HepG2 (cell line): ENCODE measurements around the gene SLC39A1. TPM values are rescaled to one million over a fixed set of nuclear protein-coding genes. Genes with fewer than 3 reads are reported as not detected.

ENCODE experiments used
- BCL6 ChIP-seq: IDR thresholded peaks from 2 replicates; pipeline ENCODE4 v1.6.1; 2016; ENCODE audit warnings: missing genetic modification reagents, missing compliant biosample characterization
- ESRRA ChIP-seq: sonication (generic); formaldehyde crosslinking; IDR thresholded peaks from 2 replicates; pipeline ENCODE4 v1.5.1; 2020; ENCODE audit warnings: mild to moderate bottlenecking, low read depth, missing genetic modification reagents
- KAT8 ChIP-seq: IDR thresholded peaks from 2 replicates; pipeline ENCODE4 v1.6.1; 2016; ENCODE audit warnings: missing genetic modification reagents, missing compliant biosample characterization
- NFE2 ChIP-seq: sonication (generic); formaldehyde crosslinking; IDR thresholded peaks from 2 replicates; pipeline ENCODE4 v1.4.0; 2020; ENCODE audit warnings: missing genetic modification reagents
- NONO ChIP-seq, 2 experiments: fragments of 450-650 bp in 1 of 2; sonication (generic) in 1 of 2; formaldehyde crosslinking in 1 of 2; IDR thresholded peaks in 1 of 2; conservative IDR thresholded peaks in 1 of 2; 2 replicates each; pipeline versions ENCODE4 v1.6.1 to v1.8.0; 2017 to 2022; ENCODE audit warnings: mild to moderate bottlenecking in 1 of 2, missing genetic modification reagents in 1 of 2, moderate library complexity in 1 of 2
- PHF21A ChIP-seq: sonication (generic); formaldehyde crosslinking; IDR thresholded peaks from 2 replicates; pipeline ENCODE4 v1.5.0; 2020; ENCODE audit warnings: mild to moderate bottlenecking, missing genetic modification reagents
- ZBTB1 ChIP-seq: sonication (generic); formaldehyde crosslinking; IDR thresholded peaks from 2 replicates; pipeline ENCODE4 v1.4.0; 2020; ENCODE audit warnings: missing genetic modification reagents, borderline replicate concordance
- ZBTB26 ChIP-seq: IDR thresholded peaks from 2 replicates; pipeline ENCODE4 v1.6.1; 2016; ENCODE audit warnings: missing compliant biosample characterization, missing genetic modification reagents, borderline replicate concordance
- ZNF281 ChIP-seq: sonication (generic); formaldehyde crosslinking; IDR thresholded peaks from 2 replicates; pipeline ENCODE4 v1.4.0; 2020; ENCODE audit warnings: missing genetic modification reagents, borderline replicate concordance
- polyA plus RNA-seq, 8 experiments: library from polyadenylated mRNA; depleted of rRNA in 3 of 8; stranded (reverse) in 7 of 8; unstranded in 1 of 8; fragments of >200 nt; fragmentation: Illumina TruSeq in 4 of 8; extraction: Trizol in 4 of 8; gene quantifications; 2 replicates each; pipeline versions ENCODE4 v1.2.1 to v1.2.3, GENCODE V29; 2011 to 2016; ENCODE audit warnings: low read depth in 4 of 8, missing spikeins in 1 of 8, mixed read lengths in 1 of 8; ENCODE audit not compliant: insufficient read depth in 1 of 8
- total RNA-seq, 5 experiments: library from RNA; depleted of rRNA; stranded (reverse); fragments of >200 nt; fragmentation: Illumina TruSeq; extraction: Trizol; gene quantifications; 2 replicates each; pipeline ENCODE4 v1.2.3, GENCODE V29; 2016; ENCODE audit warnings: low read depth in 1 of 5
- TF ChIP-seq, protein P1 (sequence below): sonication (generic); formaldehyde crosslinking; IDR thresholded peaks from 2 replicates; pipeline ENCODE4 v1.4.0; 2020; ENCODE audit warnings: mild to moderate bottlenecking, missing genetic modification reagents, borderline replicate concordance
- TF ChIP-seq, protein P2 (sequence below): sonication (generic); formaldehyde crosslinking; IDR thresholded peaks from 2 replicates; pipeline ENCODE4 v1.5.0; 2020; ENCODE audit warnings: missing genetic modification reagents
- TF ChIP-seq, protein P3 (sequence below): IDR thresholded peaks from 2 replicates; pipeline ENCODE4 v1.6.1; 2018; ENCODE audit warnings: missing genetic modification reagents, mild to moderate bottlenecking, missing compliant biosample characterization
- TF ChIP-seq, protein P4 (sequence below): sonication (generic); formaldehyde crosslinking; IDR thresholded peaks from 2 replicates; pipeline ENCODE4 v1.8.0; 2022; ENCODE audit warnings: mild to moderate bottlenecking, missing genetic modification reagents; ENCODE audit not compliant: insufficient replicate concordance

SLC39A1 gene
- total and polyA plus RNA-seq, 2 of the 13 experiments (the other 11 are each of a cell fraction or from before 2014, with no cell fraction given) = 71.2 to 78.4 TPM

DNA sequence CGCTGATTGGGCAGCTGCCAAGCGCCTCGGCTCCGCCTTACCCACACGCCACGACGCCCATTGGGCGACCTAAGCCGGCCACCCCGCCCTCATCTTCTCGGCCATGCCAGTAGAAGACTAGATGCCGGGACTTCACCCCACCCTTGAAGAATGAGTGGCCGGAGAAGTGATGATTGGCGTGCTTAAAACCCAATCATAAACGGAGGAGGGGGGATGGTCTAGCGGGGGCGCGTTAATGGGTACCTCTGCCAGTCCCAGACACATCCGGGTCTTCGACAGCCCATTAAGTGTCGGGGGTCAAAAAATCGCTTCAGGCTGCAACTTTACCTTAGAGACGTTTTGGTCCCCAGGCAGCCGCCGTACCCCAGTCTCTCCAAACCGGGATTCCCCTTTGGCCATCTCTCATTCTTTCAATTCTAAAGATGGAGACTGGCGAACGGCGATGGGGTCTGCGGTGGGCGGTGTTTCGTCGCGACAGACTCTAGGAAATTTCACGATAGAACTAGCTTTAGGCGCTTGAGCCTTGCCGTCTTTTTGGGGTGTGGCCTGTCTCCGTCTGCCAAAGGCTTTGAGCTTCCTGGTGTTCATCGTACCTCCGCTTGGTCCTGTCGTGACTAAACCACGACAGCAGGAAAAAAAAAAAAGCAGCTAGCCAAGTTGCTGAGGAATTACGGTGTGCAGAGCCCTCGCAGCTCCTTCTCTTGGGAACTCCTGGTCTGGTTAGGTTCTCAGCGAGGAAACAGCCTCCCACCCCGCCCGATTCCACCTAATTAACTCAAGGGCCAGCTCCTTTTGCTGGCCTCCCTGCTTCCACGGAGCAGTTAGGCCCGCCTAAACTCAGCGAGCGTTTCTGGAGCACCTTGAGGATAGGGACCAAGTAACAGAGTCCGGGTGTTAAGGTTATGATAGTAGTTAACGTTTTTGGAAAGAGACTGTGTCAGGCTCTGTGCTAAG is 40.1 kb downstream of the SLC39A1 start, which contains the start of gene GATAD2B (continued):
- TF ChIP-seq, protein P1, sequence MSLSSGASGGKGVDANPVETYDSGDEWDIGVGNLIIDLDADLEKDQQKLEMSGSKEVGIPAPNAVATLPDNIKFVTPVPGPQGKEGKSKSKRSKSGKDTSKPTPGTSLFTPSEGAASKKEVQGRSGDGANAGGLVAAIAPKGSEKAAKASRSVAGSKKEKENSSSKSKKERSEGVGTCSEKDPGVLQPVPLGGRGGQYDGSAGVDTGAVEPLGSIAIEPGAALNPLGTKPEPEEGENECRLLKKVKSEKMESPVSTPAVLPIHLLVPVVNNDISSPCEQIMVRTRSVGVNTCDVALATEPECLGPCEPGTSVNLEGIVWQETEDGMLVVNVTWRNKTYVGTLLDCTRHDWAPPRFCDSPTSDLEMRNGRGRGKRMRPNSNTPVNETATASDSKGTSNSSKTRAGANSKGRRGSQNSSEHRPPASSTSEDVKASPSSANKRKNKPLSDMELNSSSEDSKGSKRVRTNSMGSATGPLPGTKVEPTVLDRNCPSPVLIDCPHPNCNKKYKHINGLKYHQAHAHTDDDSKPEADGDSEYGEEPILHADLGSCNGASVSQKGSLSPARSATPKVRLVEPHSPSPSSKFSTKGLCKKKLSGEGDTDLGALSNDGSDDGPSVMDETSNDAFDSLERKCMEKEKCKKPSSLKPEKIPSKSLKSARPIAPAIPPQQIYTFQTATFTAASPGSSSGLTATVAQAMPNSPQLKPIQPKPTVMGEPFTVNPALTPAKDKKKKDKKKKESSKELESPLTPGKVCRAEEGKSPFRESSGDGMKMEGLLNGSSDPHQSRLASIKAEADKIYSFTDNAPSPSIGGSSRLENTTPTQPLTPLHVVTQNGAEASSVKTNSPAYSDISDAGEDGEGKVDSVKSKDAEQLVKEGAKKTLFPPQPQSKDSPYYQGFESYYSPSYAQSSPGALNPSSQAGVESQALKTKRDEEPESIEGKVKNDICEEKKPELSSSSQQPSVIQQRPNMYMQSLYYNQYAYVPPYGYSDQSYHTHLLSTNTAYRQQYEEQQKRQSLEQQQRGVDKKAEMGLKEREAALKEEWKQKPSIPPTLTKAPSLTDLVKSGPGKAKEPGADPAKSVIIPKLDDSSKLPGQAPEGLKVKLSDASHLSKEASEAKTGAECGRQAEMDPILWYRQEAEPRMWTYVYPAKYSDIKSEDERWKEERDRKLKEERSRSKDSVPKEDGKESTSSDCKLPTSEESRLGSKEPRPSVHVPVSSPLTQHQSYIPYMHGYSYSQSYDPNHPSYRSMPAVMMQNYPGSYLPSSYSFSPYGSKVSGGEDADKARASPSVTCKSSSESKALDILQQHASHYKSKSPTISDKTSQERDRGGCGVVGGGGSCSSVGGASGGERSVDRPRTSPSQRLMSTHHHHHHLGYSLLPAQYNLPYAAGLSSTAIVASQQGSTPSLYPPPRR (CRISPR knock-in tag) = no peak
- TF ChIP-seq PHF21A (CRISPR knock-in tag) (peak; percentile 77; the same call in 1 of the 2 replicates), KAT8 (peak; percentile 90), ESRRA (CRISPR knock-in tag) (peak; percentile 49; the same call in 1 of the 2 replicates), ZBTB26 (CRISPR knock-in tag) (no peak), ZBTB1 (CRISPR knock-in tag) (no peak), NONO (IDR thresholded peaks at IDR 0.05) (no peak), NONO (CRISPR knock-in tag; conservative IDR thresholded peaks at IDR 0.05) (no peak), ZNF281 (CRISPR knock-in tag) (peak; percentile 70; the same call in 1 of the 2 replicates), BCL6 (CRISPR knock-in tag) (0 out of 2 replicates have a peak, but pooled peaks have one; percentile 31), NFE2 (CRISPR knock-in tag) (no peak)
- TF ChIP-seq, protein P2, sequence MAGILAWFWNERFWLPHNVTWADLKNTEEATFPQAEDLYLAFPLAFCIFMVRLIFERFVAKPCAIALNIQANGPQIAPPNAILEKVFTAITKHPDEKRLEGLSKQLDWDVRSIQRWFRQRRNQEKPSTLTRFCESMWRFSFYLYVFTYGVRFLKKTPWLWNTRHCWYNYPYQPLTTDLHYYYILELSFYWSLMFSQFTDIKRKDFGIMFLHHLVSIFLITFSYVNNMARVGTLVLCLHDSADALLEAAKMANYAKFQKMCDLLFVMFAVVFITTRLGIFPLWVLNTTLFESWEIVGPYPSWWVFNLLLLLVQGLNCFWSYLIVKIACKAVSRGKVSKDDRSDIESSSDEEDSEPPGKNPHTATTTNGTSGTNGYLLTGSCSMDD = no peak
- TF ChIP-seq, protein P3, sequence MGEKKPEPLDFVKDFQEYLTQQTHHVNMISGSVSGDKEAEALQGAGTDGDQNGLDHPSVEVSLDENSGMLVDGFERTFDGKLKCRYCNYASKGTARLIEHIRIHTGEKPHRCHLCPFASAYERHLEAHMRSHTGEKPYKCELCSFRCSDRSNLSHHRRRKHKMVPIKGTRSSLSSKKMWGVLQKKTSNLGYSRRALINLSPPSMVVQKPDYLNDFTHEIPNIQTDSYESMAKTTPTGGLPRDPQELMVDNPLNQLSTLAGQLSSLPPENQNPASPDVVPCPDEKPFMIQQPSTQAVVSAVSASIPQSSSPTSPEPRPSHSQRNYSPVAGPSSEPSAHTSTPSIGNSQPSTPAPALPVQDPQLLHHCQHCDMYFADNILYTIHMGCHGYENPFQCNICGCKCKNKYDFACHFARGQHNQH (CRISPR knock-in tag) = peak; percentile 71; the same call in 1 of the 2 replicates
- TF ChIP-seq, protein P4, sequence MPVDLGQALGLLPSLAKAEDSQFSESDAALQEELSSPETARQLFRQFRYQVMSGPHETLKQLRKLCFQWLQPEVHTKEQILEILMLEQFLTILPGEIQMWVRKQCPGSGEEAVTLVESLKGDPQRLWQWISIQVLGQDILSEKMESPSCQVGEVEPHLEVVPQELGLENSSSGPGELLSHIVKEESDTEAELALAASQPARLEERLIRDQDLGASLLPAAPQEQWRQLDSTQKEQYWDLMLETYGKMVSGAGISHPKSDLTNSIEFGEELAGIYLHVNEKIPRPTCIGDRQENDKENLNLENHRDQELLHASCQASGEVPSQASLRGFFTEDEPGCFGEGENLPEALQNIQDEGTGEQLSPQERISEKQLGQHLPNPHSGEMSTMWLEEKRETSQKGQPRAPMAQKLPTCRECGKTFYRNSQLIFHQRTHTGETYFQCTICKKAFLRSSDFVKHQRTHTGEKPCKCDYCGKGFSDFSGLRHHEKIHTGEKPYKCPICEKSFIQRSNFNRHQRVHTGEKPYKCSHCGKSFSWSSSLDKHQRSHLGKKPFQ (CRISPR knock-in tag) = peak; percentile 30
